Measurements from ENCODE around the gene RGS7BP. TPM values are rescaled to one million over a fixed set of nuclear protein-coding genes. Genes with fewer than 3 reads are reported as not detected.
"Not testable (repeated sequence)": the region's sequence is repeated elsewhere in the genome, so short reads cannot be mapped to it uniquely, and the experiment has no call there.

RGS7BP gene
- total RNA-seq, 1 donor from 2014 or later: 0.43 TPM

GRCh38 chr5:64557911-64558310, 52.1 kb downstream of the RGS7BP start:
- peaks cover 9% of the 10 kb centered on the region for H3K4me1 Mint-ChIP-seq
- peaks cover 2% of the 10 kb centered on the region for H3K27me3 Mint-ChIP-seq (ENCODE audit: insufficient read depth, low read depth)
- H3K9me3 ChIP-seq (ENCODE audit: low read depth): no peaks in the 10 kb centered on the region
- no peak overlapping the region for H3K4me2 ChIP-seq
- H3K36me3 Mint-ChIP-seq: no peaks in the 10 kb centered on the region
- DNase-seq (ENCODE audit: low spot score): no peak
- no peaks in the 10 kb centered on the region for H4K20me1 ChIP-seq (ENCODE audit: low read depth)
- no peak overlapping the region for H2AFZ ChIP-seq (replicated peaks)
- no peaks in the 10 kb centered on the region for H3F3A ChIP-seq (ENCODE audit: low read depth)
- H3K27ac ChIP-seq: no peak overlapping the region
- H3K27me3 ChIP-seq: no peaks in the 10 kb centered on the region
- no peak overlapping the region for H3K9ac ChIP-seq
- no peaks in the 10 kb centered on the region for H3K4me1 ChIP-seq
- H3K27ac Mint-ChIP-seq: no peak overlapping the region
- peaks cover 7% of the 10 kb centered on the region for H3K9me3 Mint-ChIP-seq
- H3K36me3 ChIP-seq: no peaks in the 10 kb centered on the region
- H3K79me2 ChIP-seq (ENCODE audit: low read depth): no peaks in the 10 kb centered on the region
- TF ChIP-seq EZH2phosphoT487 (IDR thresholded peaks at IDR 0.05): no peak
- no peak for TF ChIP-seq EZH2 (IDR thresholded peaks at IDR 0.05)
- TF ChIP-seq CTCF (IDR thresholded peaks at IDR 0.05): no peak
- H3K4me3 Mint-ChIP-seq: no peak overlapping the region
- no peak overlapping the region for H3K4me3 ChIP-seq

GRCh38 chr5:64558641-64559040, 52.8 kb downstream of the RGS7BP start:
- not testable (repeated sequence) for H3K4me2 ChIP-seq; H3K4me3 Mint-ChIP-seq; H3K79me2 ChIP-seq (ENCODE audit: low read depth); H3K36me3 Mint-ChIP-seq; H3K9me3 ChIP-seq (ENCODE audit: low read depth); H3K27me3 Mint-ChIP-seq (ENCODE audit: insufficient read depth, low read depth); H3K27ac ChIP-seq; H3K27ac Mint-ChIP-seq; H3F3A ChIP-seq (ENCODE audit: low read depth); H3K27me3 ChIP-seq; H2AFZ ChIP-seq (replicated peaks); H4K20me1 ChIP-seq (ENCODE audit: low read depth); H3K36me3 ChIP-seq; H3K4me3 ChIP-seq; H3K9ac ChIP-seq; H3K4me1 ChIP-seq; H3K4me1 Mint-ChIP-seq; DNase-seq (ENCODE audit: low spot score); H3K9me3 Mint-ChIP-seq

- Mint-ChIP-seq H3K4me1 (peaks cover 15% of the 10 kb centered on the region), H3K27ac (no peak overlapping the region), H3K9me3 (no peaks in the 10 kb centered on the region), H3K4me3 (no peak overlapping the region), H3K36me3 (no peaks in the 10 kb centered on the region), H3K27me3 (ENCODE audit: insufficient read depth, low read depth) (peaks cover 3% of the 10 kb centered on the region)
- no peak for DNase-seq (ENCODE audit: low spot score)
- H3K9me3 ChIP-seq (ENCODE audit: low read depth): no peaks in the 10 kb centered on the region
- H2AFZ ChIP-seq (replicated peaks): no peak overlapping the region
- H3K27me3 ChIP-seq: no peaks in the 10 kb centered on the region
- no peak overlapping the region for H3K4me2 ChIP-seq
- no peaks in the 10 kb centered on the region for H4K20me1 ChIP-seq (ENCODE audit: low read depth)
- TF ChIP-seq EZH2phosphoT487 (IDR thresholded peaks at IDR 0.05) (no peak), EZH2 (IDR thresholded peaks at IDR 0.05) (no peak), CTCF (IDR thresholded peaks at IDR 0.05) (no peak)
- H3K9ac ChIP-seq: no peak overlapping the region
- H3F3A ChIP-seq (ENCODE audit: low read depth): no peaks in the 10 kb centered on the region
- H3K4me3 ChIP-seq: no peak overlapping the region
- H3K36me3 ChIP-seq: no peaks in the 10 kb centered on the region
- H3K27ac ChIP-seq: no peak overlapping the region
- H3K4me1 ChIP-seq: no peaks in the 10 kb centered on the region
- H3K79me2 ChIP-seq (ENCODE audit: low read depth): no peaks in the 10 kb centered on the region
Observed at GRCh38 chr5:64566310-64566916, 60.6 kb downstream of the RGS7BP start.

- Histone ChIP-seq H3K9ac (no peak overlapping the region), H3K27ac (no peak overlapping the region), H2AFZ (replicated peaks) (no peak overlapping the region), H3K79me2 (ENCODE audit: low read depth) (no peaks in the 10 kb centered on the region), H3K4me1 (no peaks in the 10 kb centered on the region), H3K36me3 (no peaks in the 10 kb centered on the region), H4K20me1 (ENCODE audit: low read depth) (no peaks in the 10 kb centered on the region), H3F3A (ENCODE audit: low read depth) (no peaks in the 10 kb centered on the region), H3K9me3 (ENCODE audit: low read depth) (no peaks in the 10 kb centered on the region), H3K27me3 (no peaks in the 10 kb centered on the region), H3K4me3 (no peak overlapping the region), H3K4me2 (no peak overlapping the region)
- no peaks in the 10 kb centered on the region for H3K9me3 Mint-ChIP-seq
- no peak for DNase-seq (ENCODE audit: low spot score)
- TF ChIP-seq EZH2phosphoT487 (IDR thresholded peaks at IDR 0.05): no peak
- TF ChIP-seq EZH2 (IDR thresholded peaks at IDR 0.05): no peak
- no peak for TF ChIP-seq CTCF (IDR thresholded peaks at IDR 0.05)
- H3K36me3 Mint-ChIP-seq: no peaks in the 10 kb centered on the region
- H3K4me1 Mint-ChIP-seq: peaks cover 15% of the 10 kb centered on the region
- H3K27me3 Mint-ChIP-seq (ENCODE audit: insufficient read depth, low read depth): peaks cover 2% of the 10 kb centered on the region
- H3K27ac Mint-ChIP-seq: no peak overlapping the region
- no peak overlapping the region for H3K4me3 Mint-ChIP-seq
Observed at GRCh38 chr5:64569858-64570257, 64.0 kb downstream of the RGS7BP start.
